Peyer's patch (tissue), 4 donors: ENCODE measurements around the gene AHDC1.

Source experiments
- CTCF ChIP-seq, 6 experiments: fragments of 450-650 bp in 4 of 6; fragments of 200-600 bp in 2 of 6; sonication (generic) in 1 of 6; IDR thresholded peaks; one replicate each; pipeline ENCODE4 v1.5.1; 2017 to 2019; ENCODE audit warnings: antibody characterized with exemption in 6 of 6, mild to moderate bottlenecking in 3 of 6, moderate library complexity in 1 of 6
- POLR2A ChIP-seq, 2 donors: fragments of 450-650 bp; IDR thresholded peaks; one replicate each; pipeline ENCODE4 v1.5.1; 2017; ENCODE audit warnings: antibody characterized with exemption in 2 of 2, mild to moderate bottlenecking in 2 of 2, moderate library complexity in 2 of 2

GRCh38 chr1:27606708-27607238 lies 2.8 kb upstream of the AHDC1 start:
- TF ChIP-seq POLR2A (IDR thresholded peaks at IDR 0.05) (no peak), CTCF (IDR thresholded peaks at IDR 0.05) (no peak)
